PC-3 (cell line): ENCODE results near the gene DHRS1. TPM values are rescaled to one million over a fixed set of nuclear protein-coding genes. Genes with fewer than 3 reads are reported as not detected.

Experiments used
- ATAC-seq: fragments of 200-7000 bp; cut with Tn5 transposase; 2 replicates; pipeline ENCODE4 v1.9.1; 2020; ENCODE audit warnings: mild to moderate bottlenecking, moderate library complexity
- BruUV-seq: library from RNA; stranded (reverse); fragments of 400-500 nt; replicated peaks from 2 replicates; lab custom pipeline; 2021; lab: Mats Ljungman, UMichigan
- CTCF ChIA-PET: fragments of 300-600 bp; sonication (Branson Sonifier 250); formaldehyde crosslinking; loops from one replicate; lab custom pipeline; 2022; ENCODE audit warnings: antibody characterized with exemption; lab: Charles Lee
- POLR2A ChIA-PET: fragments of 300-600 bp; sonication (Branson Sonifier 250); formaldehyde crosslinking; loops from one replicate; lab custom pipeline; 2022; ENCODE audit warnings: antibody characterized with exemption; ENCODE audit not compliant: unreplicated experiment; lab: Charles Lee
- DNase-seq: peaks from one replicate; pipeline ENCODE4 v3.0.0-alpha.2; 2015
- H2AFZ ChIP-seq: fragments of 300-600 bp; sonication (generic); 2 replicates; pipeline ENCODE4 v1.6.0; 2016; ENCODE audit warnings: antibody characterized with exemption, low read length
- H3F3A ChIP-seq: fragments of 300-600 bp; sonication (generic); one replicate; pipeline ENCODE4 v1.6.0; 2017; ENCODE audit warnings: antibody characterized with exemption, low read length, control low read depth, mild to moderate bottlenecking; ENCODE audit not compliant: unreplicated experiment
- H3K27ac ChIP-seq: fragments of 300-600 bp; sonication (generic); 2 replicates; pipeline ENCODE4 v1.5.1; 2016; ENCODE audit warnings: mild to moderate bottlenecking, low read length
- H3K27me3 ChIP-seq: fragments of 300-600 bp; sonication (generic); 2 replicates; pipeline ENCODE4 v1.6.1; 2016; ENCODE audit warnings: low read length, mixed read lengths
- H3K36me3 ChIP-seq: fragments of 300-600 bp; sonication (generic); 2 replicates; pipeline ENCODE4 v1.6.1; 2016; ENCODE audit warnings: low read depth, mixed run types, low read length, mixed read lengths
- H3K4me1 ChIP-seq: fragments of 300-600 bp; sonication (generic); 2 replicates; pipeline ENCODE4 v1.5.1; 2016; ENCODE audit warnings: low read length; ENCODE audit not compliant: insufficient read depth
- H3K4me2 ChIP-seq: fragments of 300-600 bp; sonication (generic); 2 replicates; pipeline ENCODE4 v1.6.0; 2016; ENCODE audit warnings: low read length
- H3K4me3 ChIP-seq: fragments of 300-600 bp; sonication (generic); 2 replicates; pipeline ENCODE4 v1.5.1; 2016; ENCODE audit warnings: mild to moderate bottlenecking, low read length, mixed read lengths
- H3K79me2 ChIP-seq: fragments of 300-600 bp; sonication (generic); 2 replicates; pipeline ENCODE4 v1.6.1; 2017; ENCODE audit warnings: low read length, mixed read lengths
- H3K9ac ChIP-seq: fragments of 300-600 bp; sonication (generic); 2 replicates; pipeline ENCODE4 v1.6.0; 2016; ENCODE audit warnings: mild to moderate bottlenecking, low read length
- H3K9me2 ChIP-seq: fragments of 300-600 bp; sonication (generic); replicated peaks from 2 replicates; pipeline ENCODE4 v1.6.1; 2016; ENCODE audit warnings: mixed run types, low read length, mixed read lengths
- H3K9me3 ChIP-seq: fragments of 300-600 bp; sonication (generic); 2 replicates; pipeline ENCODE4 v1.6.1; 2016; ENCODE audit warnings: low read length, mixed read lengths
- H4K20me1 ChIP-seq: fragments of 300-600 bp; sonication (generic); 2 replicates; pipeline ENCODE4 v1.6.1; 2016; ENCODE audit warnings: low read length, mixed read lengths
- CTCF ChIP-seq: fragments of 300-600 bp; sonication (generic); conservative IDR thresholded peaks from 2 replicates; pipeline ENCODE4 v1.5.1; 2017; ENCODE audit warnings: antibody characterized with exemption, low read depth, mild to moderate bottlenecking, low read length
- EZH2 ChIP-seq: fragments of 300-600 bp; sonication (generic); IDR thresholded peaks from one replicate; pipeline ENCODE4 v1.6.1; 2017; ENCODE audit warnings: antibody characterized with exemption, mild to moderate bottlenecking, low read length; ENCODE audit not compliant: unreplicated experiment
- EZH2phosphoT487 ChIP-seq: fragments of 300-600 bp; sonication (generic); IDR thresholded peaks from 2 replicates; pipeline ENCODE4 v1.6.1; 2018; ENCODE audit warnings: mild to moderate bottlenecking, antibody characterized with exemption, low read length, borderline replicate concordance
- intact Hi-C: fragments of 100-400 bp; cut with micrococcal nuclease; formaldehyde crosslinking; loops from 2 replicates; pipeline ENCODE4 v1.9.0; 2023
- total RNA-seq: library from RNA; depleted of rRNA; stranded (reverse); fragments of >200 nt; gene quantifications from 2 replicates; pipeline ENCODE4 v1.2.3, GENCODE V29; 2014

DHRS1 gene
- total RNA-seq, 1 experiment from 2014 or later: 15.9 TPM

GRCh38 chr14:24338843-24339242 is 39.3 kb upstream of the DHRS1 start:
- H3K36me3 ChIP-seq: no peaks in the 10 kb centered on the region
- ChIA-PET POLR2A (no interaction called here), CTCF (no interaction called here)
- no peaks in the 10 kb centered on the region for H3K9me3 ChIP-seq
- BruUV-seq: no TSS peak
- no peak overlapping the region for H3K4me3 ChIP-seq
- no peaks in the 10 kb centered on the region for H3K79me2 ChIP-seq
- H2AFZ ChIP-seq: no peak overlapping the region
- H4K20me1 ChIP-seq: no peaks in the 10 kb centered on the region
- H3F3A ChIP-seq: no peaks in the 10 kb centered on the region
- peaks cover under 1% of the 10 kb centered on the region; the same call in 1 of the 2 replicates for H3K27me3 ChIP-seq
- no peak overlapping the region for H3K27ac ChIP-seq
- TF ChIP-seq CTCF (no peak), EZH2phosphoT487 (no peak), EZH2 (no peak)
- no peaks in the 10 kb centered on the region for H3K9me2 ChIP-seq
- ATAC-seq: no peak
- intact Hi-C loops: no loop called here
- peaks cover 4% of the 10 kb centered on the region; the same call in 1 of the 2 replicates for H3K4me1 ChIP-seq
- H3K4me2 ChIP-seq: no peak overlapping the region
- DNase-seq: no peak
- no peak overlapping the region for H3K9ac ChIP-seq

- no peaks in the 10 kb centered on the region for H4K20me1 ChIP-seq
- peaks cover 5% of the 10 kb centered on the region; the same call in 1 of the 2 replicates for H3K4me1 ChIP-seq
- H3K9ac ChIP-seq: no peak overlapping the region
- H3K4me2 ChIP-seq: no peak overlapping the region
- ATAC-seq (no peak), DNase-seq (no peak)
- H3K9me2 ChIP-seq: no peaks in the 10 kb centered on the region
- no peak overlapping the region for H3K4me3 ChIP-seq
- intact Hi-C loops: no loop called here
- no peaks in the 10 kb centered on the region for H3K9me3 ChIP-seq
- no peaks in the 10 kb centered on the region for H3K36me3 ChIP-seq
- H3K27me3 ChIP-seq: no peaks in the 10 kb centered on the region
- H3F3A ChIP-seq: no peaks in the 10 kb centered on the region
- H3K27ac ChIP-seq: no peak overlapping the region
- ChIA-PET CTCF (no interaction called here), POLR2A (no interaction called here)
- H3K79me2 ChIP-seq: no peaks in the 10 kb centered on the region
- no peak for TF ChIP-seq EZH2
- no peak for TF ChIP-seq CTCF
- no peak overlapping the region for H2AFZ ChIP-seq
- no TSS peak for BruUV-seq
These were observed 38.2 kb upstream of the DHRS1 start for GRCh38 chr14:24337824-24338175.

- Histone ChIP-seq H3F3A (no peaks in the 10 kb centered on the region), H3K79me2 (no peaks in the 10 kb centered on the region), H3K27me3 (no peaks in the 10 kb centered on the region), H3K9me2 (no peaks in the 10 kb centered on the region), H3K27ac (no peak overlapping the region), H2AFZ (no peak overlapping the region), H3K9me3 (no peaks in the 10 kb centered on the region), H3K36me3 (no peaks in the 10 kb centered on the region), H3K4me3 (no peak overlapping the region), H3K9ac (no peak overlapping the region), H4K20me1 (no peaks in the 10 kb centered on the region), H3K4me2 (no peak overlapping the region), H3K4me1 (peaks cover 5% of the 10 kb centered on the region; the same call in 1 of the 2 replicates)
- no peak for ATAC-seq
- no peak for DNase-seq
- ChIA-PET POLR2A (no interaction called here), CTCF (no interaction called here)
- TF ChIP-seq CTCF (no peak), EZH2 (no peak), EZH2phosphoT487 (no peak)
- BruUV-seq: no TSS peak
- intact Hi-C loops: no loop called here
These were observed 37.7 kb upstream of the DHRS1 start for GRCh38 chr14:24337144-24337823.
